GM13977 (cell line): ENCODE measurements around the gene CTRB2.

ENCODE experiments used
- DNase-seq: peaks from one replicate; pipeline ENCODE4 v3.0.0; 2012; ENCODE audit warnings: low spot score
- CTCF ChIP-seq: IDR thresholded peaks from 2 replicates; pipeline ENCODE4 v1.5.1; 2012; ENCODE audit warnings: mild to moderate bottlenecking, control low read depth; ENCODE audit not compliant: insufficient read depth; ENCODE audit errors: extremely low read depth, missing control alignments
- in situ Hi-C: fragments of 300-500 bp; cut with MboI; formaldehyde crosslinking; loops from one replicate; pipeline ENCODE4 v1.12.0; 2022; ENCODE audit warnings: low sequenced_read_pairs, low pct_unique_long_range_greater_than_20kb, mixed read lengths, inconsistent platforms; ENCODE audit not compliant: unreplicated experiment

CTRB2 gene

GRCh38 chr16:75188832-75189477 is 18.0 kb downstream of the CTRB2 start:
- no peak for TF ChIP-seq CTCF
- DNase-seq, result no peak
- in situ Hi-C loops, result no loop called here

- in situ Hi-C loops, result no loop called here
- no peak for TF ChIP-seq CTCF
- DNase-seq, result no peak
Observed at GRCh38 chr16:75181630-75182029, 25.3 kb downstream of the CTRB2 start.

GRCh38 chr16:75179208-75179607 is 27.8 kb downstream of the CTRB2 start:
- no peak for DNase-seq
- TF ChIP-seq CTCF, result no peak
- in situ Hi-C loops, result no loop called here

- in situ Hi-C loops, result no loop called here
- TF ChIP-seq CTCF, result no peak
- DNase-seq, result no peak
Observed at GRCh38 chr16:75176926-75177325, 30.0 kb downstream of the CTRB2 start.

- TF ChIP-seq CTCF, result no peak
- DNase-seq, result no peak
Observed at GRCh38 chr16:75175074-75175473, 31.9 kb downstream of the CTRB2 start.

GRCh38 chr16:75172578-75172977 is 34.4 kb downstream of the CTRB2 start:
- in situ Hi-C loops, result no loop called here
- no peak for DNase-seq
- TF ChIP-seq CTCF, result no peak

More at GRCh38 chr16:75175074-75175473, 31.9 kb downstream of the CTRB2 start:
- in situ Hi-C loops, result no loop called here
